Bone marrow (tissue), 2 donors: ENCODE data around the gene SULT1A4.
"Not testable (repeated sequence)": the region's sequence is repeated elsewhere in the genome, so short reads cannot be mapped to it uniquely, and the experiment has no call there.

ENCODE experiments used
- DNase-seq, 2 donors: peaks; one replicate each; lab custom pipeline; 2025; lab: John Stamatoyannopoulos, UW

Gene SULT1A4

DNA sequence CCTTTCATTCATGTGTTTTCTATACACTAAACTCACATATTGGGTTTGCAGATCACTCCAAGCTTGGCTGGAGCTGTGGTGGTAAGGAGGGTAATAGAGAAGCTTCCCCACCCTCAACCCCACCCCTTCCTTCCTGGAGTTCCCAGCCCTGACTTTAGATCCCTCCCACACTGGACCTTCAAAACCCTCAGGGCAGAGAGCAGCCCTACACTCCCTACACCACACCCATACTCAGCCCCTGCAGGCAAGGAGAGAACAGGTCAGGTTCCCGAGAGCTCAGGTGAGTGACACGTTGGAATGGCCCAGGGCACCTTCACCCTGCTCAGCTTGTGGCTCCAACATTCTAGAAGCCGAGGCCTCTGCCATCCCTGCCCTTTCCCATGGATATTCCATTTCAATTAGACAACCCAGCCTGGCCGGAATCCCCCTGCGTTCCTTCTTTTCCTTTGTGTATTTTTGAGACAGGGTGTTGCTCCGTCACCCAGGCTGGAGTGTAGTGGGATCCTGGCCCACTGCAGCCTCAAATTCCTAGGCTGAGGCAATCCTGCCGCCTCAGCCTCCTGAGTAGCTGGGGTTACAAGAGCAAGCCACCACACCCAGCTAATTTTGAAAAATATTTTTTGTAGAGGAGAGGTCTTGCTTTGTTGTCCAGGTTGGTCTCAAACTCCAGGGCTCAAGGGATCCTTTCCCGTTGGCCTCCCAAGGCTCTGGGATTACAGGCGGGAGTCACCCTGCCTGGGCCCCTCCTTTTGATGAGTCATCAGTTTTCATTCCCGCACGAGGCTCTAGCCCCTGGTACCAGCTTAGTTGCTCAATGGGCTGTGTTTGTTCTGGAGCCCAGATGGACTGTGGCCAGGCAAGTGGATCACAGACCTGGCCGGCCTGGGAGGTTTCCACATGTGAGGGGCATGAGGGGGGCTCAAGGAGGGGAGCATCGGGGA is at the start of gene SULT1A4:
SULT1A4 (plus strand) TSS at position 208 of the 941 bp plus-strand sequence. CDS start 1,473 bp downstream, outside the sequence.
- DNase-seq = not testable (repeated sequence)

DNA sequence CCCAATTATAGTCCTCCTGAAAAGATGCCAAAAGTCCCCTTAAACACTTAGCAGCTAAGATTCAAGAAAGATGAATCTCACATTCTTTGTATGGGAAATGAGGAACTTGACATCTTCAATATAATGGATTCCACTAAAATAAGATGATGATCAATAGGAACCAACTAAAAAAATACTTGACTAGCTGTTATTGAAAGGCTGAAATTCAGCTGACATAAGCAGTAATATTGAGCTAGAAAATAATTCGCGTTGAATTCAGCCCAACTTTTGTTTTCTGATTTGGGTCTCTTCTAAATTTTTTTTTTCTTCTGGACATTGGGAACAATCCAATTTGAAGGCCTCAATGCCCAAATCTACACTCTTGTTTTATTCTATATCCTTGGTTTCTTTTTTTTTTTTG is 36.1 kb upstream of the SULT1A4 start:
- not testable (repeated sequence) for DNase-seq

DNA sequence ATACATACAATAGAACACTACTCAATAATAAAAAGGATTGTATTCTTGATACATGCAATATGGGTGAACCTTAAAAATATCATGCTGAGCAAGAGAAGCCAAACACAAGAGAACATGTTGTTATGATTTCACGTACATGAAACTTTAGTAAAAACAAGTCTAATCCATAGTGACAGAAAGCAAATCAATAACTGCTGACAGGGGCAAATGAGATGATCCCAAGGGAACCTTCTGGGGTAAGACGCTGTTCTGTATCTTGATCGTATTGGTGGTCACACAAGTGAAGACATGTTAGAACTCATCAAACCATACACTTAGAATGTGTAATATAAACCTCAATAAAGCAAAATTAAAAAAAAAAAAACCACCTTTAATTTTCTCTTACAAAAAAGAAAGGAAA is 34.3 kb upstream of the SULT1A4 start:
- not testable (repeated sequence) for DNase-seq

DNA sequence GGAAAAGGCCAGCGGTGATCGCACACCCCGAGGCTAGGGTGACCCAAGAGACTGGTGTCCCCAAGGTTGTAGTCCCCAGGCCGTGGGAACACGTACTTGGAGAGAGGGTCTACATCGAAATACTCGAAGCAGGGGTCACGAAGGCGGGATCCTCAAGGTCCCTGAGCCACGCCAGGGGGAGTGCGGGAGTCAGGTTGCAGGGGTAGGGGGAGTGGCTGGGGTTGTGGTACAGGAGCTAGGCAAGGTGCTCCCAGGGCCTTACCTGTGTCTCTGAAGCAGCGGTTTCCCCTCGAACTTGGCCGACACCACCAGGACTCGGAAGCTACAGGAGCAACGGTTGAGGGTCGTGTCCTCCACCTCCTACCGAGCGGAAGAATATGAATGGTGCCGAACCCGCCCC is 6.0 kb upstream of the SULT1A4 start:
- DNase-seq = not testable (repeated sequence)

DNA sequence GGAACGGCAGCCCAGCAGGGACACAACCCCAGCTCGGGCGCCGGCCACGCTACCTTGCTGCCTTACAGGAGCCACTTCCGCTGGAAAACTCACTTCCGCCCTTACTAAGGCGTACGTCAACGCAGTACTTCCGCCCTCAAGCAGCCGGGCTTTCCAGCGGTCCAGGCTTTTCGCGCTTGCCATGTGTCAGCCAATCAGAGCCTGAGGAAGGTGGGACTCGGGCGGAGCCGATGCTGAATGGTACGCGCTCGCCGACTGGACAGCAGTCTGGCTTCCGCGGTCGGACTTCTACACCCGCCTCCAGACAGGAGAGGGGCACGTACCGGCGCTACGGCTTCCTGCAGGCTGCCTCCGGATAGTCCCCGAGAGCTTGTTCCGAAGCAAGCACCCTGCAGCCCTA is 5.4 kb upstream of the SULT1A4 start, which contains the start of the genes BOLA2 and SLX1B:
BOLA2 (minus strand) TSS at position 83 of the 400 bp plus-strand sequence. CDS start 98 bp downstream, outside the sequence.
SLX1B (plus strand) TSS at position 265 of the 400 bp plus-strand sequence.
- DNase-seq = not testable (repeated sequence)

DNA sequence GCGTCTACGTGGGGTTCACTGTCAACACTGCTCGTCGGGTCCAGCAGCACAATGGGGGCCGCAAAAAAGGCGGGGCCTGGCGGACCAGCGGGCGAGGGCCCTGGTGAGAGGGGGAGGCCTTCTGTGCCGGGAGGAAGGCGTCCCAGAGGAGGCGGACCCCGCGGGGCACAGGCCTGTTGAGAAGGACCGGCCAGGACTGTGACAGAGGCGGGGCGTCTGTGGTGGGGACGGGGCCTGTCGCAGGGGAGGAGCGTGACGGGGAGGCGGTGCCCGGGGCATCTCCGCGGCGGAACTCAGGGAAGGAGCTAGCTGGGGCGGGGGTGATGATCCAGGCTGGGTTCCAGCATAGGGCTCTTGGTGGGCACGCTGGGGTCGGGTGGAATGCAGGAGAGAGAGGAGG is 4.9 kb upstream of the SULT1A4 start:
- not testable (repeated sequence) for DNase-seq

DNA sequence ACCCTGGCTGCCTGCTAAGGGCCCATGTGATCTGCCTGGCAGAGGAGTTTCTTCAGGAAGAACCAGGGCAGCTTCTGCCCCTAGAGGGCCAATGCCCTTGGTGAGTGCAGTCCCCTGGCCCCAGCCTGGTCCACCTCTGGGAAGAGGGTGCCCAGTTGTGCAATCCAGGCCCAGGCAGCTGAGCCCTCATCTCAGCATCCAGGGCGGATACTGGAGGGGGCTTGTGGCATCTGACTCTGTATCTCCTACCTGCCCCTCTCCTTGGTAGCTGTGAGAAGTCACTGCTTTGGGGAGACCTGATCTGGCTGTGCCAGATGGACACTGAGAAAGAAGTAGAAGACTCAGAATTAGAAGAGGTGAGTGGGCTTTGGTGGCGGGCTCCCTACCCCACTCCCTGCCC is 2.1 kb upstream of the SULT1A4 start:
- DNase-seq = not testable (repeated sequence)

DNA sequence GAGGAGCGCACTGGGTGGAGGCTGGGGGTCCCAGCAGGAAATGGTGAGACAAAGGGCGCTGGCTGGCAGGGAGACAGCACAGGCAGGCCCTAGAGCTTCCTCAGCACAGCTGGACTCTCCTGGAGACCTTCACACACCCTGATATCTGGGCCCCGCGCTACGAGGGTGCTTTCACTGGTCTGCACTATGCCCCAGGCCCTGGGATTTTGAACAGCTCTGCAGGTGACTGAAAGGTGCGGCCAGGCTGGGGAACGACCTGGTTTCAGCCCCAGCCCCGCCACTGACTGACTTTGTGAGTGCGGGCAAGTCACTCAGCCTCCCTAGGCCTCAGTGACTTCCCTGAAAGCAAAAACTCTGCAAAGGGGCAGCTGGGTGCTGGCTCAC is 926 bp downstream of the SULT1A4 start:
- not testable (repeated sequence) for DNase-seq

DNA sequence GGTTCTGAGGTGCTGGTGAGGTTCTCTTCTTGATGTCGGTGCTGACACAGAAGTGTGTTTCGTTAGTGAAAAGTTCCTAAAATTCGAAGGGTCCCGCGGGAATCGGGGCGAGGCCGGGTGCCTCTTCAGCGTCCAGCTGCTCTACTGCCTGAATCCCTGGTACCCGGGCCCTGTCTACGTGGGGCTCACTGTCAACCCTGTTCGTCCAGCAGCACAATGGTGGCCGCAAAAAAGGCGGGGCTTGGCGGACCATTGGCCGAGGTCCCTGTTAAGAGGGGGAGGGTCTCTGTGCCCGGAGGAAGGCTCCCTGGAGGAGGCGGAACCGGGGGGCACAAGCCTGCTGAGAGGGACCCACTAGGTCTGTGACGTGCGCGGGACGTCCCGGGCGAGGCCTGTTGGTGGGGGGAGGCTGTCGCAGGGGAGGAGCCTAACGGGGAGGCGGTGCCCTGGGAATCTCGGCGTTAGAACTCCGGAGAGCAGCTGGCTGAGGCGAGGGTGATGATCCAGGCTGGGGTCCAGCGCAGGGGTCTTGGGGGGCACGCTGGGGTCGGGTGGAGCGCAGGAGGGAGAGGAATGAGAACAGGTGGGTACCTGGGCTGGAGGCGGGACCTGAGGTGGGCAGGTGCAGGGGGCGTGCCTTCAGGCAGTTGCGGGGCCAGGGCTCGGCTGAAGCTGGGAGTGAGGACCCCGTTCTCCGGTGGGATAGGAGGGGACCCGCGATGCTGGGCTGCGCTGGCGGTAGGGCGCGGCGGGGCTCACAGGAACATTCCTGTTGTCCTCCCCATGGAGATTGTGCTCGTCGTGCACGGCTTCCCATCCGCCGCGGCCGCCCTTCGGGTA is 6.5 kb downstream of the SULT1A4 start:
- not testable (repeated sequence) for DNase-seq

DNA sequence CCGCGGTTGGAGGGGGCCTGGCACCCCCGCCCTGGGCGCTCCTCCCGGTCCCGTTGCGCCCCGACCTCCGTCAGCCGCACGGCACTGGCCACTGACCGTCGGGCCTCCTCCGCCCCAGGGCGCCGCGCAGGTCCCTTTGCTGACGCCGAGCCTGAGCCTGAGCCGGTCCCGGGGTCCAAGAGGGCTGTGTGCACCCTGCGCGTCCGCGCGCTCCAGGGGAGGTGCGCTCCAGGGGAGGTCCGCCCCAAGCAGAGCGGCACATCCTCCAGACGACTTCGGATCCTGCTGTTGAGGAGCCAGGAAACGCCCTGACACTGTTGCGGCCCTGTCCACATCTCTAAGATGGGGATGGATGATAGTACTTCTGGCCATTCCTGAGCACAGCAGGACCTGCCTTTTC is 7.2 kb downstream of the SULT1A4 start:
- DNase-seq = not testable (repeated sequence)

DNA sequence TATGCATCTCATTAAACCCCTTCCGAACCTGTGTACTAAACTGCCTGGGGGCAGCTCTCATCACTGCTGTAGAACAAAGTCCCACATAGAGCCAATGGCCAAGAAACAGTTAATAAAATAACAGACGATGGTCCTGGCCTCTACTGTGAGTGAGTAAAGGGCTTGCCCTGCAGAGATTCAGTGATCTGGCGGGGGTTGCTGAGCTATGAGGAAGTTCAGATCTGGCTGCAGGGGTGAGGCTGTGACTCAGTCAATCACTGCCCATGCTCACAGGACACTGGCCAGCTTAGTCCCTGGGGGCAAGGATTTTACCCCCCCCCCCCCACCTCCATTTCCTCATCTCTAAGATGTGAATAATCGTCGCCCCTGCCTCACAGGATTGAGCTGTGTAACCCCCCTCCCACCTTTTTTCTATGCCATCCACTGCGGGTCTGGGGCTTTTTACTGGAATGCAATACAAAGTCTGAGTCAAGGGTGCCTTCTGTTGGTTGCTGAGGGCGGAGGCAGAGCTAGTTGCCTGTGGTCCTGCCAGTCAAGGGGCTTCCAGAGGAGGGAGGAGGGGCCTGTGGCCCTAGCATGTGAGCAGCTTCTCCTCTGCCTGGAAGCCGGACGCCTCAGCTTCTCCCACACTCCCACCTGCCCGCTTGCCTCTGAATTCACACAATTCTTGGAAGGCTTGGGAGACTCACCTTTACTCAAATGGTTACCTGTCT is 8.1 kb downstream of the SULT1A4 start:
- not testable (repeated sequence) for DNase-seq

DNA sequence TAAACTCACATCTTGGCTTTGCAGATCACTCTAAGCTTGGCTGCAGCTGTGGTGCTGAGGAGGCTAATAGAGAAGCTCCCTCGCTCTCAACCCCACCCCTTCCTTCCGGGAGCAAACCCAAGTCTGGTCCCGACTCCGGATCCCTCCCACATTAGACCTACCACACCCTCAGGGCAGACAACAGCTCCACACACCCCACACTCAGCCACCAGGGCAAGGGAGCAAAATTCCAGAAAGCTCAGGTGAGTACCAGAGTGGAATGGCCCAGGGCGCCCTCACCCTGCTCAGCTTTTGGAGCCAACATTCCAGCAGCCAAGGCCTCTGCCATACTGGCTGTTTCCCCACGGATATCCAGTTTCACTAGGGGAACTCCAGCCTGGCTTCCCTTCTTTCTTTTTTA is 9.9 kb downstream of the SULT1A4 start:
- DNase-seq = not testable (repeated sequence)

DNA sequence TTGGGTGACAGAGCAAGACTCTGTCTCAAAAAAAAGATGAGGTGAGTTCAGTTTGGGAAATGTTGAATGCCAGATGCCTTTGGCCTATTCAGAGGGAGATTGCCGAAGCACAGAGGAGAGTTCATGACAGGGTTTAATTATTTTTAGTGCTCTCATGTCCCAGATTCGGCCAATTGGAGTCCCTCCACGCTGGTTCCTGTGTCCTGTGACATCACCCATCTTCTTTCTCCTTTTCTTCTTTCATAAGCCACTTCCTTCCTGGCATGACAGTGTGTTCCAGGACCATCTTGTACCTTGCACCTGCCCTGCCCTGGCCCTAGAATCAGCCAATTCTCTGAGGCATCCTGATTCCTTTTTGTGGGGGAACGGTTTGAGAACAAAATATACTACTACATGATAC is 12.4 kb downstream of the SULT1A4 start:
- DNase-seq = not testable (repeated sequence)

DNA sequence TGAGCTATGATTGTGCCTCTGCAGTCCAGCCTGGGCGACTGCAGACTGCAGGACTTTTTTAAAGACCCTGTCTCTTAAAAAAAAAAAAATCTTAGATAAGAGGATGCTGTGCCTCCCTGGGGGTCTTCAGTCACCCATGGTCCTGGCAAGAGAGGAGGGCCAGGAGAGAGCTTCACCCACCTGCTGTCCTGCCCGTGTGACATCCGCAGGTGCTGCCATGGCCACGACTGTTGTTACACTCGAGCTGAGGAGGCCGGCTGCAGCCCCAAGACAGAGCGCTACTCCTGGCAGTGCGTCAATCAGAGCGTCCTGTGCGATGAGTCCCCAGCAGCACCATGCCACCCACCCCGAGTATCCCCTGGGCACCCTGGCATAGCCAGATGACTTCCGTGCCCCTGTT is 22.6 kb downstream of the SULT1A4 start:
- DNase-seq = not testable (repeated sequence)

DNA sequence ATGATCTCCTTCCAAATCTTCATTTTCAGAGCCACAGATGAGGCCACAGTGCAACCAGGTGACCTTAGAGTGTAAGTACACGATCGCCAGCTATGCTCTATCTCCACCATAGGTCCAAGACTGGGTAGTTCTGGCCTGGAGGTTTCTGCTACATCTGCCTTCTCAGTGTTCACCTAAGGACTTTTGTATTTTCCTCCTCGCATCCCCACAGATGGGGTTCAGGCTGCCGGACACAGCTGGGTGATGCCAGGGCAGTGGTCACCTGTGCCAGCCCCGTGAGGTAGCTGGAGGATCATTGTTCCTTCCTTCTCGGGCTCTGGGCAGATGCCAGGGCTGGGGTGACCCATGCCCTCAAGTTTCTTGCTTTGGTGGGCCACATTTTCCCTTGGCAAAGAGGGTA is 46.6 kb downstream of the SULT1A4 start, which contains the start of gene NPIPB12:
NPIPB12 (minus strand) TSS at position 101 of the 400 bp plus-strand sequence.
- DNase-seq = not testable (repeated sequence)
